Esophagus squamous epithelium (tissue), 5 donors: Measurements from ENCODE around the gene RNF103. TPM values are rescaled to one million over a fixed set of nuclear protein-coding genes. Genes with fewer than 3 reads are reported as not detected.
"Not testable (repeated sequence)": the region's sequence is repeated elsewhere in the genome, so short reads cannot be mapped to it uniquely, and the experiment has no call there.

Experiments
- DNase-seq: peaks from one replicate; lab custom pipeline; 2025; lab: John Stamatoyannopoulos, UW
- H3K27ac ChIP-seq, 4 donors: fragments of 200-600 bp; sonication (generic); one replicate each; pipeline ENCODE4 v1.5.1; 2016 to 2019; ENCODE audit warnings: mild to moderate bottlenecking in 1 of 4
- H3K27me3 ChIP-seq, 4 donors: fragments of 200-600 bp; sonication (generic); 1 replicate in 3 of 4; 2 replicates in 1 of 4; pipeline versions ENCODE4 v1.5.1 to v1.6.0; 2017 to 2021; ENCODE audit warnings: antibody characterized with exemption in 1 of 4
- H3K36me3 ChIP-seq, 3 donors: fragments of 200-600 bp; sonication (generic); one replicate each; pipeline ENCODE4 v1.5.1; 2016 to 2019
- H3K4me1 ChIP-seq, 3 donors: fragments of 200-600 bp; sonication (generic); one replicate each; pipeline ENCODE4 v1.5.1; 2017 to 2019
- H3K4me3 ChIP-seq, 4 donors: fragments of 200-600 bp; sonication (generic); 1 replicate in 3 of 4; 2 replicates in 1 of 4; pipeline ENCODE4 v1.5.1; 2016 to 2019; ENCODE audit warnings: mild to moderate bottlenecking in 2 of 4, moderate library complexity in 1 of 4
- H3K9me3 ChIP-seq, 3 donors: fragments of 200-600 bp; sonication (generic); one replicate each; pipeline ENCODE4 v1.5.1; 2016 to 2019
- CTCF ChIP-seq, 6 experiments: fragments of 450-650 bp in 4 of 6; fragments of 200-600 bp in 2 of 6; sonication (generic) in 2 of 6; IDR thresholded peaks; one replicate each; pipeline ENCODE4 v1.5.1; 2016 to 2019; ENCODE audit warnings: antibody characterized with exemption in 6 of 6, mild to moderate bottlenecking in 4 of 6, moderate library complexity in 4 of 6
- POLR2A ChIP-seq, 4 donors: fragments of 450-650 bp; IDR thresholded peaks; one replicate each; pipeline ENCODE4 v1.6.1; 2017; ENCODE audit warnings: antibody characterized with exemption in 4 of 4, mild to moderate bottlenecking in 4 of 4, moderate library complexity in 3 of 4
- WGBS, 2 donors: methylation state at CpG; one replicate each; pipeline ENCODE4 v1.1.5; 2018; 5-methylcytosine and 5-hydroxymethylcytosine counted together
- intact Hi-C: fragments of 100-400 bp; cut with DNase I; formaldehyde crosslinking; loops from one replicate; pipeline ENCODE4 v1.15.0; 2022
- total RNA-seq, 4 donors: library from RNA; depleted of rRNA; stranded (reverse); fragments of >200 nt; gene quantifications; one replicate each; pipeline ENCODE4 v1.1.0, GENCODE V29; 2016
- donor health status: DM: yes; HTN: yes; CAD: no.

Gene RNF103
- total RNA-seq, 4 donors from 2014 or later: 15.6 to 28.8 (median 18.8) TPM

GRCh38 chr2:86596118-86596517 lies 27.5 kb downstream of the RNF103 start:
- DNase-seq: no peak
- H3K36me3 ChIP-seq: no peaks in the 10 kb centered on the region
- intact Hi-C loops: no loop called here
- no peak overlapping the region for H3K4me3 ChIP-seq
- peaks cover 0 to 9% (median 0%) of the 10 kb centered on the region in 3 donors for H3K4me1 ChIP-seq
- H3K27ac ChIP-seq: no peak overlapping the region
- H3K9me3 ChIP-seq: no peaks in the 10 kb centered on the region
- WGBS, 2 donors: 62 to 78% methylated on average over 2 of the region's 2 CpGs
- no peaks in the 10 kb centered on the region for H3K27me3 ChIP-seq
- TF ChIP-seq CTCF (IDR thresholded peaks at IDR 0.05) (no peak), POLR2A (IDR thresholded peaks at IDR 0.05) (no peak)

- intact Hi-C loops: no loop called here
- Histone ChIP-seq H3K4me1 (no peaks in the 10 kb centered on the region), H3K27ac (no peak overlapping the region), H3K9me3 (no peaks in the 10 kb centered on the region), H3K4me3 (no peak overlapping the region), H3K27me3 (no peaks in the 10 kb centered on the region), H3K36me3 (no peaks in the 10 kb centered on the region)
- 77 to 87% methylated on average over 2 of the region's 2 CpGs for WGBS, 2 donors
- DNase-seq: no peak
- no peak for TF ChIP-seq POLR2A (IDR thresholded peaks at IDR 0.05)
- TF ChIP-seq CTCF (IDR thresholded peaks at IDR 0.05): no peak
Observed at GRCh38 chr2:86593266-86593665, 30.4 kb downstream of the RNF103 start.

GRCh38 chr2:86592547-86593230 lies 31.0 kb downstream of the RNF103 start:
- DNase-seq: no peak
- WGBS, 2 donors: 30 to 31% methylated on average over 3 of the region's 3 CpGs

GRCh38 chr2:86589701-86590100 lies 34.0 kb downstream of the RNF103 start:
- H3K9me3 ChIP-seq, H3K36me3 ChIP-seq, H3K4me1 ChIP-seq, DNase-seq, intact Hi-C loops, H3K4me3 ChIP-seq, H3K27me3 ChIP-seq, H3K27ac ChIP-seq: not testable (repeated sequence)
- WGBS, 2 donors: 96 to 99% methylated on average over 5 of the region's 5 CpGs

More at GRCh38 chr2:86592547-86593230, 31.0 kb downstream of the RNF103 start:
- intact Hi-C loops: no loop called here
- H3K4me1 ChIP-seq: no peaks in the 10 kb centered on the region
- H3K4me3 ChIP-seq: no peak overlapping the region
- TF ChIP-seq POLR2A (IDR thresholded peaks at IDR 0.05) (no peak), CTCF (IDR thresholded peaks at IDR 0.05) (no peak)
- H3K27ac ChIP-seq: peak overlapping the region in 1 of 4 donors; percentile 32
- H3K9me3 ChIP-seq: no peaks in the 10 kb centered on the region
- no peaks in the 10 kb centered on the region for H3K36me3 ChIP-seq
- H3K27me3 ChIP-seq: no peaks in the 10 kb centered on the region

GRCh38 chr2:86584151-86584913 lies 39.3 kb downstream of the RNF103 start:
- peak overlapping the region in 2 of 4 donors; percentile 42 to 54 for H3K27ac ChIP-seq
- DNase-seq: no peak
- intact Hi-C loops: no loop called here
- H3K4me1 ChIP-seq: no peaks in the 10 kb centered on the region
- no peaks in the 10 kb centered on the region for H3K36me3 ChIP-seq
- H3K27me3 ChIP-seq: no peaks in the 10 kb centered on the region
- no peaks in the 10 kb centered on the region for H3K9me3 ChIP-seq
- H3K4me3 ChIP-seq: no peak overlapping the region
- TF ChIP-seq CTCF (IDR thresholded peaks at IDR 0.05) (no peak), POLR2A (IDR thresholded peaks at IDR 0.05) (no peak)
- 60 to 72% methylated on average over 2 of the region's 2 CpGs for WGBS, 2 donors
